Spleen (tissue), 11 donors: ENCODE measurements around the gene CACNA1C. TPM values are rescaled to one million over a fixed set of nuclear protein-coding genes. Genes with fewer than 3 reads are reported as not detected.

ENCODE experiments used
- DNase-seq: peaks from one replicate; pipeline ENCODE4 v3.0.0-alpha.2; 2020
- H3K27ac ChIP-seq, 8 donors: fragments of 200-600 bp; sonication (generic) in 7 of 8; 1 replicate in 4 of 8; 2 replicates in 4 of 8; pipeline versions ENCODE4 v1.5.0 to v1.8.0; 2016 to 2021; ENCODE audit warnings: inconsistent platforms in 4 of 8, mild to moderate bottlenecking in 4 of 8, moderate library complexity in 1 of 8
- H3K27me3 ChIP-seq, 7 donors: fragments of 200-600 bp; sonication (generic) in 6 of 7; replicated peaks in 1 of 7; 1 replicate in 4 of 7; 2 replicates in 3 of 7; pipeline versions ENCODE4 v1.5.0 to v1.8.0; 2016 to 2021; ENCODE audit warnings: inconsistent platforms in 3 of 7, mild to moderate bottlenecking in 1 of 7
- H3K36me3 ChIP-seq, 6 donors: fragments of 200-600 bp; sonication (generic) in 5 of 6; 1 replicate in 4 of 6; 2 replicates in 2 of 6; pipeline versions ENCODE4 v1.5.0 to v1.8.0; 2016 to 2021; ENCODE audit warnings: inconsistent platforms in 2 of 6
- H3K4me1 ChIP-seq, 6 donors: fragments of 200-600 bp; sonication (generic) in 5 of 6; 1 replicate in 3 of 6; 2 replicates in 3 of 6; pipeline versions ENCODE4 v1.5.0 to v1.8.0; 2016 to 2021; ENCODE audit warnings: inconsistent platforms in 3 of 6
- H3K4me3 ChIP-seq, 8 donors: fragments of 200-600 bp; sonication (generic) in 7 of 8; 1 replicate in 4 of 8; 2 replicates in 4 of 8; pipeline versions ENCODE4 v1.5.0 to v1.8.0; 2016 to 2021; ENCODE audit warnings: inconsistent platforms in 4 of 8, mild to moderate bottlenecking in 4 of 8, moderate library complexity in 2 of 8
- H3K9me3 ChIP-seq, 8 donors: fragments of 200-600 bp; sonication (generic) in 7 of 8; 1 replicate in 4 of 8; 2 replicates in 4 of 8; pipeline versions ENCODE4 v1.5.0 to v1.8.0; 2016 to 2021; ENCODE audit warnings: inconsistent platforms in 4 of 8
- CTCF ChIP-seq, 11 experiments: fragments of 200-600 bp in 7 of 11; fragments of 450-650 bp in 4 of 11; sonication (generic) in 4 of 11; IDR thresholded peaks in 8 of 11; conservative IDR thresholded peaks in 3 of 11; 1 replicate in 7 of 11; 2 replicates in 4 of 11; pipeline versions ENCODE4 v1.4.0 to v1.8.0; 2016 to 2021; ENCODE audit warnings: antibody characterized with exemption in 11 of 11, inconsistent platforms in 4 of 11, mild to moderate bottlenecking in 1 of 11
- POLR2A ChIP-seq, 3 donors: fragments of 450-650 bp; IDR thresholded peaks; one replicate each; pipeline ENCODE4 v1.5.1; 2017; ENCODE audit warnings: antibody characterized with exemption in 3 of 3, mild to moderate bottlenecking in 1 of 3
- POLR2AphosphoS5 ChIP-seq, 3 donors: sonication (generic); formaldehyde crosslinking; IDR thresholded peaks; one replicate each; pipeline ENCODE4 v1.5.1; 2017; ENCODE audit warnings: antibody characterized with exemption in 3 of 3
- WGBS, 5 donors: extraction: QIAGEN DNeasy Blood & Tissue Kit in 3 of 5; methylation state at CpG; one replicate each; pipeline versions ENCODE4 v1.1.5 to v1.1.7; 2013 to 2018; 5-methylcytosine and 5-hydroxymethylcytosine counted together
- intact Hi-C: fragments of 100-400 bp; cut with DNase I; formaldehyde crosslinking; loops from one replicate; pipeline ENCODE4 v1.15.0; 2023; ENCODE audit warnings: low total_unique reads
- polyA plus RNA-seq, 3 donors: library from polyadenylated mRNA; stranded (reverse); fragments of 200-250 nt; gene quantifications; one replicate each; pipeline ENCODE4 v1.2.1, GENCODE V29; 2013
- total RNA-seq, 7 donors: library from RNA; depleted of rRNA in 3 of 7; stranded (reverse); fragments of >200 nt in 3 of 7; fragmentation: NEBNext Ultra II Directional in 4 of 7; extraction: Animal tissue kit (Norgen Biotek cat#: 25700) in 4 of 7; gene quantifications; one replicate each; pipeline versions ENCODE4 v1.1.0 to v1.2.1, GENCODE V29; 2016 to 2021
- donor health status: healthy with polysubstance abuse.
- donor health status: DM: no; HTN: no; CAD: no; lungs with moderate emphysema.
- donor health status: DM: no; HTN: no; CAD: no.
- donor health status: Bipolar disorder and iron deficiency.
- donor health status: healthy.
- donor health status: DM: no; HTN: no; CAD: no.
- donor health status: DM: yes; HTN: yes; CAD: no.

CACNA1C gene
- total and polyA plus RNA-seq, 10 donors = 0.67 to 27.6 (median 18.4) TPM

- no peak overlapping the region for H3K27ac ChIP-seq
- TF ChIP-seq POLR2A (IDR thresholded peaks at IDR 0.05) (no peak), CTCF (IDR thresholded peaks at IDR 0.05 in 8 of 11, conservative IDR thresholded peaks at IDR 0.05 in 3 of 11) (no peak), POLR2AphosphoS5 (IDR thresholded peaks at IDR 0.05) (no peak)
- WGBS, 5 donors = 60 to 68% (median 61%) methylated on average over 3 of the region's 3 CpGs
- H3K4me1 ChIP-seq = peaks cover 0 to 13% (median 2%) of the 10 kb centered on the region in 6 donors
- intact Hi-C loops = no loop called here
- H3K9me3 ChIP-seq = no peaks in the 10 kb centered on the region
- H3K4me3 ChIP-seq = no peak overlapping the region
- no peak for DNase-seq
- no peaks in the 10 kb centered on the region for H3K36me3 ChIP-seq
- no peaks in the 10 kb centered on the region for H3K27me3 ChIP-seq
Observed at GRCh38 chr12:2543801-2544200, 491.0 kb downstream of the CACNA1C start.

GRCh38 chr12:2544230-2544629 is 491.4 kb downstream of the CACNA1C start:
- Histone ChIP-seq H3K36me3 (no peaks in the 10 kb centered on the region), H3K4me3 (no peak overlapping the region)
- intact Hi-C loops = no loop called here

GRCh38 chr12:2547273-2548044 is 494.7 kb downstream of the CACNA1C start:
- peaks cover 0 to 8% (median 0%) of the 10 kb centered on the region in 6 donors for H3K4me1 ChIP-seq
- no peak overlapping the region for H3K27ac ChIP-seq
- intact Hi-C loops = no loop called here
- no peaks in the 10 kb centered on the region for H3K9me3 ChIP-seq
- H3K36me3 ChIP-seq = no peaks in the 10 kb centered on the region
- WGBS, 5 donors = 69 to 84% (median 79%) methylated on average over 11 of the region's 11 CpGs
- TF ChIP-seq CTCF (IDR thresholded peaks at IDR 0.05 in 8 of 11, conservative IDR thresholded peaks at IDR 0.05 in 3 of 11) (no peak), POLR2A (IDR thresholded peaks at IDR 0.05) (no peak), POLR2AphosphoS5 (IDR thresholded peaks at IDR 0.05) (no peak)
- no peak overlapping the region for H3K4me3 ChIP-seq
- no peaks in the 10 kb centered on the region for H3K27me3 ChIP-seq
- DNase-seq = no peak

More at GRCh38 chr12:2544230-2544629, 491.4 kb downstream of the CACNA1C start:
- no peak overlapping the region for H3K27ac ChIP-seq
- no peaks in the 10 kb centered on the region for H3K9me3 ChIP-seq
- DNase-seq = no peak
- H3K4me1 ChIP-seq = peaks cover 0 to 13% (median 2%) of the 10 kb centered on the region in 6 donors
- TF ChIP-seq CTCF (IDR thresholded peaks at IDR 0.05 in 8 of 11, conservative IDR thresholded peaks at IDR 0.05 in 3 of 11) (no peak), POLR2A (IDR thresholded peaks at IDR 0.05) (no peak), POLR2AphosphoS5 (IDR thresholded peaks at IDR 0.05) (no peak)
- H3K27me3 ChIP-seq = no peaks in the 10 kb centered on the region

- Histone ChIP-seq H3K27me3 (no peaks in the 10 kb centered on the region), H3K36me3 (no peaks in the 10 kb centered on the region), H3K9me3 (no peaks in the 10 kb centered on the region), H3K27ac (no peak overlapping the region), H3K4me3 (no peak overlapping the region), H3K4me1 (peaks cover 0 to 8% (median 0%) of the 10 kb centered on the region in 6 donors)
- DNase-seq = no peak
- intact Hi-C loops = no loop called here
- 76 to 94% (median 89%) methylated on average over 2 of the region's 2 CpGs for WGBS, 5 donors
- TF ChIP-seq POLR2AphosphoS5 (IDR thresholded peaks at IDR 0.05) = no peak
- no peak for TF ChIP-seq CTCF (IDR thresholded peaks at IDR 0.05 in 8 of 11, conservative IDR thresholded peaks at IDR 0.05 in 3 of 11)
- no peak for TF ChIP-seq POLR2A (IDR thresholded peaks at IDR 0.05)
Observed at GRCh38 chr12:2548081-2548480, 495.3 kb downstream of the CACNA1C start.
